SK-N-SH treated with all-trans-retinoic acid at 6 μM for 48 hours (cell line): Measurements from ENCODE around the gene SPTB.

Experiments
- ATAC-seq: fragments of 200-7000 bp; cut with Tn5 transposase; 3 replicates; pipeline ENCODE4 v1.9.1; 2020; ENCODE audit warnings: mild to moderate bottlenecking, moderate library complexity
- ARNTL ChIP-seq: fragments of 450-650 bp; formaldehyde crosslinking; IDR thresholded peaks from 2 replicates; pipeline ENCODE4 v1.5.0; 2020; ENCODE audit warnings: low read depth, mild to moderate bottlenecking, moderate library complexity, borderline replicate concordance
- CSDC2 ChIP-seq: fragments of 250-450 bp; sonication (Bioruptor Pico); IDR thresholded peaks from 2 replicates; pipeline ENCODE4 v1.5.0; 2020; ENCODE audit warnings: mild to moderate bottlenecking, moderate library complexity
- GLIS3 ChIP-seq: fragments of 250-450 bp; sonication (Bioruptor Pico); IDR thresholded peaks from 2 replicates; pipeline ENCODE4 v1.5.0; 2020; ENCODE audit warnings: mild to moderate bottlenecking, moderate library complexity
- ISL1 ChIP-seq: fragments of 250-450 bp; sonication (Bioruptor Pico); IDR thresholded peaks from 2 replicates; pipeline ENCODE4 v2.1.2; 2022; ENCODE audit warnings: mild to moderate bottlenecking, moderate library complexity
- OSR1 ChIP-seq: fragments of 250-450 bp; sonication (Bioruptor Pico); IDR thresholded peaks from 2 replicates; pipeline ENCODE4 v1.8.0; 2022; ENCODE audit warnings: moderate library complexity, mild to moderate bottlenecking, inconsistent platforms
- PATZ1 ChIP-seq: fragments of 250-450 bp; sonication (Bioruptor Pico); IDR thresholded peaks from 2 replicates; pipeline ENCODE4 v1.8.0; 2020; ENCODE audit warnings: mild to moderate bottlenecking, moderate library complexity, borderline replicate concordance
- POU6F1 ChIP-seq: fragments of 250-450 bp; sonication (Bioruptor Pico); IDR thresholded peaks from 2 replicates; pipeline ENCODE4 v1.8.0; 2021; ENCODE audit warnings: low read depth, mild to moderate bottlenecking, moderate library complexity, borderline replicate concordance
- RARB ChIP-seq: fragments of 250-450 bp; sonication (Bioruptor Pico); IDR thresholded peaks from 2 replicates; pipeline ENCODE4 v1.8.0; 2021; ENCODE audit warnings: mild to moderate bottlenecking, moderate library complexity
- SNAI2 ChIP-seq: fragments of 250-450 bp; sonication (Bioruptor Pico); IDR thresholded peaks from 2 replicates; pipeline ENCODE4 v1.5.0; 2020; ENCODE audit warnings: mild to moderate bottlenecking, moderate library complexity
- TCF4 ChIP-seq: fragments of 250-450 bp; sonication (Bioruptor Pico); IDR thresholded peaks from 2 replicates; pipeline ENCODE4 v1.8.0; 2021; ENCODE audit warnings: mild to moderate bottlenecking, moderate library complexity, borderline replicate concordance
- TOX ChIP-seq: fragments of 250-450 bp; sonication (Bioruptor Pico); IDR thresholded peaks from 2 replicates; pipeline ENCODE4 v1.8.0; 2021; ENCODE audit warnings: mild to moderate bottlenecking, moderate library complexity, borderline replicate concordance
- TSHZ2 ChIP-seq: fragments of 250-450 bp; sonication (Bioruptor Pico); IDR thresholded peaks from 2 replicates; pipeline ENCODE4 v1.5.0; 2020; ENCODE audit warnings: mild to moderate bottlenecking, moderate library complexity
- ZC3H10 ChIP-seq: fragments of 250-450 bp; sonication (Bioruptor Pico); IDR thresholded peaks from 2 replicates; pipeline ENCODE4 v1.5.1; 2021; ENCODE audit warnings: mild to moderate bottlenecking, moderate library complexity
- ZFP3 ChIP-seq: fragments of 250-450 bp; sonication (Bioruptor Pico); IDR thresholded peaks from 2 replicates; pipeline ENCODE4 v1.5.0; 2020; ENCODE audit warnings: mild to moderate bottlenecking, moderate library complexity
- ZFP30 ChIP-seq: fragments of 450-650 bp; formaldehyde crosslinking; IDR thresholded peaks from 2 replicates; pipeline ENCODE4 v1.5.0; 2022; ENCODE audit warnings: mild to moderate bottlenecking, moderate library complexity
- ZNF565 ChIP-seq: fragments of 450-650 bp; formaldehyde crosslinking; conservative IDR thresholded peaks from 2 replicates; pipeline ENCODE4 v1.5.0; 2020; ENCODE audit warnings: low read depth, mild to moderate bottlenecking, moderate library complexity
- ZNF70 ChIP-seq: fragments of 450-650 bp; formaldehyde crosslinking; IDR thresholded peaks from 2 replicates; pipeline ENCODE4 v1.5.0; 2020; ENCODE audit warnings: mild to moderate bottlenecking, moderate library complexity
- ZNF8 ChIP-seq: fragments of 450-650 bp; formaldehyde crosslinking; IDR thresholded peaks from 2 replicates; pipeline ENCODE4 v1.5.0; 2020; ENCODE audit warnings: mild to moderate bottlenecking, moderate library complexity
- TF ChIP-seq, protein P1 (sequence below): fragments of 250-450 bp; sonication (Bioruptor Pico); IDR thresholded peaks from 2 replicates; pipeline ENCODE4 v1.5.1; 2021; ENCODE audit warnings: mild to moderate bottlenecking, moderate library complexity
- TF ChIP-seq, protein P2 (sequence below): fragments of 250-450 bp; sonication (Bioruptor Pico); IDR thresholded peaks from 2 replicates; pipeline ENCODE4 v1.5.1; 2020; ENCODE audit warnings: low read depth, mild to moderate bottlenecking, moderate library complexity

The SPTB gene

GRCh38 chr14:64702493-64703394, 177.0 kb downstream of the SPTB start (continued):
- TF ChIP-seq PATZ1 (no peak), ZFP3 (no peak), ZC3H10 (CRISPR knock-in tag) (no peak), RARB (CRISPR knock-in tag) (no peak), ZFP30 (CRISPR knock-in tag) (no peak), ZNF70 (CRISPR knock-in tag) (no peak), ARNTL (no peak), ISL1 (CRISPR knock-in tag) (no peak)
- TF ChIP-seq, protein P1, sequence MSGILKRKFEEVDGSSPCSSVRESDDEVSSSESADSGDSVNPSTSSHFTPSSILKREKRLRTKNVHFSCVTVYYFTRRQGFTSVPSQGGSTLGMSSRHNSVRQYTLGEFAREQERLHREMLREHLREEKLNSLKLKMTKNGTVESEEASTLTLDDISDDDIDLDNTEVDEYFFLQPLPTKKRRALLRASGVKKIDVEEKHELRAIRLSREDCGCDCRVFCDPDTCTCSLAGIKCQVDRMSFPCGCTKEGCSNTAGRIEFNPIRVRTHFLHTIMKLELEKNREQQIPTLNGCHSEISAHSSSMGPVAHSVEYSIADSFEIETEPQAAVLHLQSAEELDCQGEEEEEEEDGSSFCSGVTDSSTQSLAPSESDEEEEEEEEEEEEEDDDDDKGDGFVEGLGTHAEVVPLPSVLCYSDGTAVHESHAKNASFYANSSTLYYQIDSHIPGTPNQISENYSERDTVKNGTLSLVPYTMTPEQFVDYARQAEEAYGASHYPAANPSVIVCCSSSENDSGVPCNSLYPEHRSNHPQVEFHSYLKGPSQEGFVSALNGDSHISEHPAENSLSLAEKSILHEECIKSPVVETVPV (CRISPR knock-in tag): no peak

GRCh38 chr14:64701660-64702059, 178.0 kb downstream of the SPTB start:
- ATAC-seq: no peak
- TF ChIP-seq SNAI2: no peak
- TF ChIP-seq, protein P1 (CRISPR knock-in tag): no peak
- no peak for TF ChIP-seq RARB (CRISPR knock-in tag)
- TF ChIP-seq TSHZ2 (CRISPR knock-in tag): no peak
- TF ChIP-seq PATZ1: no peak
- TF ChIP-seq, protein P2, sequence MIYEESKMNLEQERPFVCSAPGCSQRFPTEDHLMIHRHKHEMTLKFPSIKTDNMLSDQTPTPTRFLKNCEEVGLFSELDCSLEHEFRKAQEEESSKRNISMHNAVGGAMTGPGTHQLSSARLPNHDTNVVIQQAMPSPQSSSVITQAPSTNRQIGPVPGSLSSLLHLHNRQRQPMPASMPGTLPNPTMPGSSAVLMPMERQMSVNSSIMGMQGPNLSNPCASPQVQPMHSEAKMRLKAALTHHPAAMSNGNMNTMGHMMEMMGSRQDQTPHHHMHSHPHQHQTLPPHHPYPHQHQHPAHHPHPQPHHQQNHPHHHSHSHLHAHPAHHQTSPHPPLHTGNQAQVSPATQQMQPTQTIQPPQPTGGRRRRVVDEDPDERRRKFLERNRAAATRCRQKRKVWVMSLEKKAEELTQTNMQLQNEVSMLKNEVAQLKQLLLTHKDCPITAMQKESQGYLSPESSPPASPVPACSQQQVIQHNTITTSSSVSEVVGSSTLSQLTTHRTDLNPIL (CRISPR knock-in tag): no peak
- TF ChIP-seq GLIS3 (CRISPR knock-in tag): no peak
- TF ChIP-seq ZFP3: no peak
- no peak for TF ChIP-seq ZFP30 (CRISPR knock-in tag)
- no peak for TF ChIP-seq TCF4 (CRISPR knock-in tag)
- TF ChIP-seq ISL1 (CRISPR knock-in tag): no peak
- no peak for TF ChIP-seq TOX (CRISPR knock-in tag)
- TF ChIP-seq POU6F1 (CRISPR knock-in tag): no peak
- TF ChIP-seq CSDC2 (CRISPR knock-in tag): no peak
- no peak for TF ChIP-seq ZNF565 (CRISPR knock-in tag)
- no peak for TF ChIP-seq OSR1 (CRISPR knock-in tag)
- no peak for TF ChIP-seq ZNF8 (CRISPR knock-in tag)
- TF ChIP-seq ZNF70 (CRISPR knock-in tag): no peak
